OCI-LY1 (cell line): Measurements from ENCODE around the gene LYL1.

ENCODE experiments used
- EZH2 ChIP-seq: fragments of 200-600 bp; sonication (generic), shearing (Covaris generic); IDR thresholded peaks from 2 replicates; pipeline ENCODE4 v1.8.0; 2017; ENCODE audit warnings: borderline replicate concordance, mixed run types, mild to moderate bottlenecking, antibody characterized with exemption, low read length, moderate library complexity, mixed read lengths
- TF ChIP-seq, protein P1 (sequence below): fragments of 200-600 bp; sonication (generic), shearing (Covaris generic); IDR thresholded peaks from 2 replicates; pipeline ENCODE4 v1.5.1; 2017; ENCODE audit warnings: mild to moderate bottlenecking, antibody characterized with exemption, low read length, moderate library complexity, mixed read lengths

GRCh38 chr19:13078381-13078780, 24.3 kb downstream of the LYL1 start:
- TF ChIP-seq, protein P1, sequence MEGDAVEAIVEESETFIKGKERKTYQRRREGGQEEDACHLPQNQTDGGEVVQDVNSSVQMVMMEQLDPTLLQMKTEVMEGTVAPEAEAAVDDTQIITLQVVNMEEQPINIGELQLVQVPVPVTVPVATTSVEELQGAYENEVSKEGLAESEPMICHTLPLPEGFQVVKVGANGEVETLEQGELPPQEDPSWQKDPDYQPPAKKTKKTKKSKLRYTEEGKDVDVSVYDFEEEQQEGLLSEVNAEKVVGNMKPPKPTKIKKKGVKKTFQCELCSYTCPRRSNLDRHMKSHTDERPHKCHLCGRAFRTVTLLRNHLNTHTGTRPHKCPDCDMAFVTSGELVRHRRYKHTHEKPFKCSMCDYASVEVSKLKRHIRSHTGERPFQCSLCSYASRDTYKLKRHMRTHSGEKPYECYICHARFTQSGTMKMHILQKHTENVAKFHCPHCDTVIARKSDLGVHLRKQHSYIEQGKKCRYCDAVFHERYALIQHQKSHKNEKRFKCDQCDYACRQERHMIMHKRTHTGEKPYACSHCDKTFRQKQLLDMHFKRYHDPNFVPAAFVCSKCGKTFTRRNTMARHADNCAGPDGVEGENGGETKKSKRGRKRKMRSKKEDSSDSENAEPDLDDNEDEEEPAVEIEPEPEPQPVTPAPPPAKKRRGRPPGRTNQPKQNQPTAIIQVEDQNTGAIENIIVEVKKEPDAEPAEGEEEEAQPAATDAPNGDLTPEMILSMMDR: no peak
- no peak for TF ChIP-seq EZH2
